ENCODE data around the gene SLC5A3.

GRCh38 chr21:34088752-34089151 lies 15.4 kb downstream of the SLC5A3 start:
- no peak for TF ChIP-seq POLR2AphosphoS5 (IDR thresholded peaks at IDR 0.05)
- TF ChIP-seq CTCF (IDR thresholded peaks at IDR 0.05), result no peak
- TF ChIP-seq POLR2A (IDR thresholded peaks at IDR 0.05), result no peak

All from gastroesophageal sphincter (tissue), 3 donors.